ENCODE measurements around the gene GALM. TPM values are rescaled to one million over a fixed set of nuclear protein-coding genes. Genes with fewer than 3 reads are reported as not detected.

GALM gene
- total RNA-seq, 4 donors from 2014 or later = 9.2 to 17.1 (median 13.2) TPM

DNA sequence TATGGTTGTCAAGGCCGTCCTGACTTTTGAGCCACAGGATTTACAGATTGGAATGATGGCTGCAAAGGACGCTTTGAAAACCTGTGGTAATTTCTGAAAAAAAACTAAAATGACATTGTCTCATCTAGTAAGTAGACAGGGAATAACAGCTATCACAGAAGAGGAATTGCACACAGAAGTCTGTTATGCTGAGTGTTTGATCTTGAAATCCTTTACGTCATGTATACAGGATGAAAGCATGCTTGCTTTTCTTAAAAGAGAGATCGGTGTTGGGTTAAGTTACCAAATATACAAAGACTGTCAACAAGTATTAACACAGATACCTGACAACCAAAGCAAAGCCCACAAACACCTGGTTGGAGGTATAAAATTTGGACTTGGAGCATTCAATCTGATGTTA is 97.8 kb downstream of the GALM start:
- Histone ChIP-seq H3K27me3 (no peaks in the 10 kb centered on the region), H3K36me3 (no peaks in the 10 kb centered on the region), H3K9me3 (no peaks in the 10 kb centered on the region), H3K4me1 (no peaks in the 10 kb centered on the region), H3K27ac (no peak overlapping the region), H3K4me3 (no peak overlapping the region)
- TF ChIP-seq POLR2A (IDR thresholded peaks at IDR 0.05) (no peak), POLR2AphosphoS5 (IDR thresholded peaks at IDR 0.05) (no peak), CTCF (IDR thresholded peaks at IDR 0.05) (no peak), EP300 (IDR thresholded peaks at IDR 0.05) (no peak)
- 81 to 94% methylated on average over 4 of the region's 4 CpGs for WGBS, 2 donors (ENCODE audit: low coverage in 1 of 2)
- no peak for ATAC-seq

GRCh38 chr2:38765149-38765548 is 99.2 kb downstream of the GALM start:
- 42 to 53% methylated on average over 3 to 4 of the region's 4 CpGs for WGBS, 2 donors (ENCODE audit: low coverage in 1 of 2)
- no peak for TF ChIP-seq EP300 (IDR thresholded peaks at IDR 0.05)
- TF ChIP-seq CTCF (IDR thresholded peaks at IDR 0.05) = no peak
- no peak for TF ChIP-seq POLR2A (IDR thresholded peaks at IDR 0.05)
- TF ChIP-seq POLR2AphosphoS5 (IDR thresholded peaks at IDR 0.05) = no peak
- Histone ChIP-seq H3K4me3 (no peak overlapping the region), H3K27ac (no peak overlapping the region), H3K9me3 (no peaks in the 10 kb centered on the region), H3K27me3 (no peaks in the 10 kb centered on the region), H3K36me3 (no peaks in the 10 kb centered on the region), H3K4me1 (no peaks in the 10 kb centered on the region)
- no peak for ATAC-seq

- ATAC-seq = no peak
- 74 to 80% methylated on average over 3 to 5 of the region's 5 CpGs for WGBS, 2 donors (ENCODE audit: low coverage in 1 of 2)
These were observed 99.6 kb downstream of the GALM start for GRCh38 chr2:38765551-38765950.

DNA sequence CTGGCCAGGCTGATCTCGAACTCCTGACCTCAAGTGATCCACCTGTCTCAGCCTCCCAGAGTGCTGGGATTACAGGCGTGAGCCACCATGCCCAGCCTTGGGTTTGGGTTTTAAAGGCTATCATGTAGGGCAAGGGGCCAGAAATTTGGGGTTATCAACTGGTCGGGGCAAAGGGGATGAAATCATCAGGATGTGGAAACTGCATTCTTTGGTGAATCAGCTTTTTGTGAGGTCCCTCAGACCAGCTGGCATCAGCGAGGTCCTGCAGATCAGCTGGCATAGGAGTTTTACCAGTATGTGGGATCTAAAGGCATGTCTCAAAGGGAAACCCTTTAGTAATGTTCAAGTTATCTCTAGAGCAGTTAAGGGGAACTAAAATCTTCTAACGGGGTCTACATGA is 105.7 kb downstream of the GALM start:
- H3K36me3 ChIP-seq = no peaks in the 10 kb centered on the region
- no peaks in the 10 kb centered on the region for H3K9me3 ChIP-seq
- no peaks in the 10 kb centered on the region for H3K4me1 ChIP-seq
- no peaks in the 10 kb centered on the region for H3K27me3 ChIP-seq
- WGBS, 2 donors (ENCODE audit: low coverage in 1 of 2) = 10 to 66% methylated on average over 1 to 4 of the region's 5 CpGs
- ATAC-seq = no peak
- H3K27ac ChIP-seq = no peak overlapping the region
- no peak overlapping the region for H3K4me3 ChIP-seq
- no peak for TF ChIP-seq EP300 (IDR thresholded peaks at IDR 0.05)
- TF ChIP-seq POLR2A (IDR thresholded peaks at IDR 0.05) = no peak
- no peak for TF ChIP-seq CTCF (IDR thresholded peaks at IDR 0.05)
- TF ChIP-seq POLR2AphosphoS5 (IDR thresholded peaks at IDR 0.05) = no peak

More at GRCh38 chr2:38765551-38765950, 99.6 kb downstream of the GALM start:
- Histone ChIP-seq H3K27ac (no peak overlapping the region), H3K4me3 (no peak overlapping the region), H3K9me3 (no peaks in the 10 kb centered on the region), H3K36me3 (no peaks in the 10 kb centered on the region), H3K27me3 (no peaks in the 10 kb centered on the region), H3K4me1 (no peaks in the 10 kb centered on the region)
- no peak for TF ChIP-seq POLR2A (IDR thresholded peaks at IDR 0.05)
- TF ChIP-seq POLR2AphosphoS5 (IDR thresholded peaks at IDR 0.05) = no peak
- no peak for TF ChIP-seq EP300 (IDR thresholded peaks at IDR 0.05)
- no peak for TF ChIP-seq CTCF (IDR thresholded peaks at IDR 0.05)

GRCh38 chr2:38775097-38775920 is 109.4 kb downstream of the GALM start:
- Histone ChIP-seq H3K36me3 (peaks cover 0 to 6% of the 10 kb centered on the region in 2 donors), H3K4me3 (no peak overlapping the region), H3K27me3 (no peaks in the 10 kb centered on the region), H3K4me1 (peaks cover 0 to 14% (median 5%) of the 10 kb centered on the region in 3 donors), H3K27ac (no peak overlapping the region), H3K9me3 (no peaks in the 10 kb centered on the region)
- 87 to 89% methylated on average over 11 to 17 of the region's 17 CpGs for WGBS, 2 donors (ENCODE audit: low coverage in 1 of 2)
- no peak for ATAC-seq
- TF ChIP-seq CTCF (IDR thresholded peaks at IDR 0.05) = no peak
- no peak for TF ChIP-seq EP300 (IDR thresholded peaks at IDR 0.05)
- no peak for TF ChIP-seq POLR2AphosphoS5 (IDR thresholded peaks at IDR 0.05)
- TF ChIP-seq POLR2A (IDR thresholded peaks at IDR 0.05) = no peak
